GDM1 (cell line): ENCODE results near the gene MAS1.
"Not testable (repeated sequence)": the region's sequence is repeated elsewhere in the genome, so short reads cannot be mapped to it uniquely, and the experiment has no call there.

ENCODE experiments used
- DNase-seq: peaks from one replicate; lab custom pipeline; 2025; lab: John Stamatoyannopoulos, UW

MAS1 gene

GRCh38 chr6:159919011-159919511 is 28.3 kb downstream of the MAS1 start:
- DNase-seq, result no peak

- DNase-seq, result no peak
These were observed 29.0 kb downstream of the MAS1 start for GRCh38 chr6:159919800-159920199.

- not testable (repeated sequence) for DNase-seq
These were observed 33.4 kb downstream of the MAS1 start for GRCh38 chr6:159924150-159924549.

GRCh38 chr6:159926542-159927203 is 35.9 kb downstream of the MAS1 start:
- no peak for DNase-seq

- DNase-seq, result no peak
These were observed 39.0 kb downstream of the MAS1 start for GRCh38 chr6:159929819-159930218.

GRCh38 chr6:159931112-159931511 is 40.3 kb downstream of the MAS1 start:
- no peak for DNase-seq

- no peak for DNase-seq
These were observed 41.1 kb downstream of the MAS1 start for GRCh38 chr6:159931846-159932245.

- no peak for DNase-seq
These were observed 42.3 kb downstream of the MAS1 start for GRCh38 chr6:159933077-159933476.

- no peak for DNase-seq
These were observed 43.4 kb downstream of the MAS1 start for GRCh38 chr6:159934181-159934580.

GRCh38 chr6:159935065-159935464 is 44.3 kb downstream of the MAS1 start:
- no peak for DNase-seq

GRCh38 chr6:159935633-159936032 is 44.8 kb downstream of the MAS1 start:
- DNase-seq, result no peak

- DNase-seq, result no peak
These were observed 48.8 kb downstream of the MAS1 start for GRCh38 chr6:159939591-159940016.
